HG02870 (cell line): ENCODE results near the gene ZCCHC17.
"Not testable (repeated sequence)": the region's sequence is repeated elsewhere in the genome, so short reads cannot be mapped to it uniquely, and the experiment has no call there.

Experiments
- ATAC-seq: cut with Tn5 transposase; IDR thresholded peaks from one replicate; pipeline ENCODE4 v1.9.1; 2021; ENCODE audit warnings: mild to moderate bottlenecking, moderate library complexity; ENCODE audit not compliant: unreplicated experiment

Gene ZCCHC17

DNA sequence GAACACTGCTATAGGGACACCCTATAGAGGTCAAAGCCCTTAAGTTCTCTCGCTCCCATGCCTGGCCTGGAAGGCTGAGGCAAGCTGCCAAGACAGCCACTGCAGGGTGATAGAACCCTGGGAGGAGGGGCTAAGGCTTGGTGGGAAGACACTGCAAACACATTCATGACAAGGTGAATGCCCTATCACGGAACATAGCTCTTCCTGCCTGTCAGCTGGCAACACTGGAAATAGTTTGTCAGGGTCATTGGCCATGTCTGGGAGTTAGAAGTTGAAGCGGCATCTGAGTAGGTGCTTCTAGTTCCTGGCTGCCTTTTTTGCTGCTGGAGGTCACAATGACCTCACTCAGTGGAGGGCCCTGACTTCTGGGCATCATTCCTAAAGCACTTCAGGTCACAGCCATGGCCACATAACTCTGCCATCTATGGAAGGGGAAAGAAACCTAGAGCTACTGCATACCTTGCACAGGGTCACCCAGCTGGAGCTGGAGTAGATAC is 71.8 kb downstream of the ZCCHC17 start:
- no peak for ATAC-seq

DNA sequence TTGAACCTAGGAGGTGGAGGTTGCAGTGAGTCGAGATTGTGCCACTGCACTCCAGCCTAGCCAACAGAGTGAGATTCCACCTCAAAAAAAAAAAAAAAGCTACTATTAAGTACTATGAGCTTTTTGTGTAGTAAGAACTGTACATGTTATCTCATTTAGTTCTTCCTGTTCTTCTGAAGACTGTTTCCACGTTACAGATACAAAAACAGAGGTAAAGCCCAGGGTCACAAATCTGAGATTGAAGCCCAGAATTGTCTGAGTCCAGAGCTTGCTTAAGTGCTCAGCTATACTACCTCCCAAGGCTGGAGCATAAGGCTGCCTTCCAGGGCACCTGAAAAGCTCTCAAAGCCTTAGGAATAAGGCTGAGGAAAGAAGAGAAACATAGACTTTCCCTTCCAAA is 73.2 kb downstream of the ZCCHC17 start:
- no peak for ATAC-seq

DNA sequence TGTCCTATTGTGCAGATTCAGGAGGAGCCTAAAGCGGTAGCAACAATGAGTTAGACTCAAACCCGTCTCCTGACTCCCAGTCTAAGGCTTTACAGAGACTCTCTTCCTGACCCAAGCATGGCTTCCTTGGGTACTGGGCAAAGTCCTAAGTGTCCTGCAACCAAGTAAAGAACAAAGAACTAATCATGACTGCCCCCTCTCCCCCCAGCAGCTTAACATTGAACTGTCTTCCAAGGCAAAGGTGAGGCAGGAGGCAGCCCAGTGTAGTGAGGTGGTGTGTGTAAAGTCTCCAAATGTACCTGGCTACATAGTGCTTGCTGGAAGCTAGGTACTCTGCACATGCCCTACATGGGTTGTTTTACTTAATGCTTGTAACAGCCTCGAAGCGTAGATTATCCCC is 73.7 kb downstream of the ZCCHC17 start:
- no peak for ATAC-seq

DNA sequence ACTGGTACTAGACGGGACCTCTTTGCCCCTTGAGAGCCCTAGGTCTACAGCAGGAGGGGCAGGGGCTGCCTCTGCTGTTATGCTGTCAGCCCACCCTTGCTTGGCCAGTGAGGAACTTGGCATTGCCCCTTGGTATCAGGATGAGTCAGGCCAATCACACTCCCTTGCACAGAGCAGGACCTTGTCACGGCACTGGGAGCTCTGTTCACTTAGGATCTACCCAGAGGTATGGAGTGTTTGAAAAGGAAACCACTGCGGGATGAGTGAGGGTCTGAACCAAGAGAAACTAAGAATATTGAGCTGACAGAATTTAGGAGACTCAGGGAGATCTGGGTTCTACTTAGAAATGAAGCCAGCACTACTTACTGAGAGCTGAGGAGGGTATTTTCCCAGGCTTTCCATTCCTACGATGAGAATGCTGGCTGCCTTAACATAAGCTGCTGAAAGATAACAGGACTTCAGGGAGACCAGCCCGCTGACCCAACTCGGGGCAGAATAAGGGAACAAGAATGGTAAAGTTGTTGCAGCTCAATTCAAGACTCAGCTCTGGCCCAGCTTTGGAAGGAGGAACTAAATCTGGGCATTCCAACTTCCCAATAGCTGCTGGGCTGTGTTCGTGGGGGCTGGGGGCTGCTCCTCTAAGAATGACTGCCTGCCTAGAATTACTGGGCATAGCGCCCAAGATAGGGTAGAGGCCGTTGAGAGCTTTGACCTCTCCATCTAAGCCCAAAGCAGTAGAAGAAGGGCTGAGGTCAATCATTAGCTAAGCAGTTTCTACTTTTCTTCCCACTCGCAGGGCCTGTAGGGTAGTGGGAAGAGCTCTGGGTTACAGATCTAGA is 74.5 kb downstream of the ZCCHC17 start:
- no peak for ATAC-seq

- ATAC-seq = no peak
Measured at GRCh38 chr1:31372051-31372450, 75.2 kb downstream of the ZCCHC17 start.

- no peak for ATAC-seq
Measured at GRCh38 chr1:31372751-31373055, 75.9 kb downstream of the ZCCHC17 start.

DNA sequence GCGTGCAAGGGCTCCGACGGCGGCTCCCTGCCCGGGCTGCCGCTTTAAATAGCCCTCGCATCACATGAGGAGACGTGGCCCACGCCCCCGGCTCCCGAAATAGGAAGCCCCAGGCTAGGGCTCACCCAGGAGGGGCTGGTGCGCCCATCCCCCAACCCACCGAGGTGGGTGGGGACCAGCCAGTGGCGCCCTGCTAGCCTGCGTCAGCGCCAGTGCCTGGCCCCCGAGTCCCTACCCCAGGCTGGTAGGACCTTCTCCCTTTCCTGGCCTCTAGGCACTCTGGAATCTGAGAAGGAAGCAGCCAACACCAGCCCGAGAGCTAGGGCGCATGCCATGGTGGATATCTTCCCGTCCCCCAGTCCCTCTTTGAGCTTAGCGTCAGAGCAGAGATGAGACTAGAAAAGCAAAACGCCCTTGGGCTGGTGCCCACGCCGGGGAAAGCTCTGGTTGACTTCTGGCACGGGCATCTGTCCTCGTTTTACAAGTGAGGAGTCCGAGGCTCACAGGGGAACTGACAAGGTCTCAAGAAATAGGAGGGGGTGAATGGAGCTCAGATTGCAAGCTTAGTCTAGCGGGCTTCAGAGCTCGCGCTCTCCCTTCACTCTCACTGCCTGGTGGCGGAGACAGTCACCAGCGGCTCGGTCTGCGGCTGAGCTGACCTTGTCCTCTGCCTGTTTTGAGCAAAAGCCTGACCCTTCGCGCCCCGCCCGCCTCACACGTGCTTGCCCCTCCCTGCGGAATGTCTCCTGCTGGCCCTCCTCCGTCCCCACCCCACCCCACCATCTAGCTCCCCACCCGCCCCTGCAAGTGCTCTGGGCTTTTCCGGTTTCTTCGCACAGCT is 76.4 kb downstream of the ZCCHC17 start, which contains the start of gene FABP3:
FABP3 (minus strand) TSS at position 21 of the 841 bp plus-strand sequence. CDS start 62 bp downstream, outside the sequence.
- no peak for ATAC-seq

DNA sequence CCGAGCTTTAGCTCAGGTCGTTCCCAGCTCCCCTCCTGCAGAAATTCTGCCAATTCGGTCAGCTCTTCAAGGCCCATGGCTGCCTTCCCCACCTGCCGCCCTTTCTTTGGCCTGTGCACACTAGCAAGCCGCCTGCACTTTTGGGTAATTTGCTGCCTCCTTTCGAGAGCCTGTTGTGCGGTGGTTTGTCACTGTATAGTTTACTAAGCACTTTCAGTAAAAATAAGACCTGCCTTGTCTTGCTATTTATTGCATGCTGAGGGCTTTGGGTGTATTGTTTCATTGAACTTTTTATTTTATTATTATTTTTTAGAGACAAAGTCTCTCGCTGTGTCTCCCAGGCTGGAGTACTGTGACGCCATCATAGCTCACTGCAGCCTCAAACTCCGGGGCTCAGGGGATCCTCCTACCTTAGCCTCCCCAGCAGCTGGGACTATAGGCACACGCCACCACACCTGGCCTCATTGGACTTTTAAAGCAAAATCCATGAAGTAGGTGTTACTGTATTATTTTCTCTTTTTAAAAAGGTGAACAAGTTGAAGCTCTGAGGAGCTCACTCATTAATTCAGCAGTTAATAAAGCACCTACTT is 77.2 kb downstream of the ZCCHC17 start:
- no peak for ATAC-seq

DNA sequence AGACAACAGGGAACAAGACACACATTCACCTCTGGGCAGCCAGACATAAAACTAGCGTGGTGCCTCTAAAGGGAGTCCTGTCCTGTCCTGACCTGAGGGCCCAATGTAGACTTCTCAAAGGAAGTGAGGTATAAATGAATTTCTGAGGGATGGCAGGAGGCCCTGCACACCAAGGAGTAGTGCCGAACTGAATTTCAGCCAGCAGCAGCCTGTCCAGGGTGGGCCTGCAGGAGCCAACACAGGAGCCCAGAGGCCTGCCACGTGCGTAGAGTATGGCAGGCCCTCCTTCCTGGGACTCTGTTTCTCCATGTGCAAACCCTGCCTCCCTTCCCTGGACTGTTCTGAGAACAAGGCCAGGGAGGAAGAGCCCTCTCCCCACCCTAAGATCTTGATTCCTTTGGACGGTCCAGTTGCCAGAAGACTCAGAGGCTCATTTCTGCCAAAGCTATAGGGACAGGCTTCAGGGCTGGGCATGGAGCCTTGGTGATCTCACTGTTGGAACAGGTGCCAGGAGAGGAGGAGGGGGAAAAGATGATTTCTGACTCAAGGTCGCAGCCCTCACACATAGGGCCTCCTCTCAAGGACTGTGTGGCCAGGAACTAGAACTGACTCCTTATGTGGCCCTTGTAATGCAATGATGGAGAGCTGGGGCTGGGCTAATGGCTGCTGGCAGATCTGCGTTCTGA is 77.8 kb downstream of the ZCCHC17 start:
- no peak for ATAC-seq

GRCh38 chr1:31376375-31377134 is 79.7 kb downstream of the ZCCHC17 start:
- no peak for ATAC-seq

DNA sequence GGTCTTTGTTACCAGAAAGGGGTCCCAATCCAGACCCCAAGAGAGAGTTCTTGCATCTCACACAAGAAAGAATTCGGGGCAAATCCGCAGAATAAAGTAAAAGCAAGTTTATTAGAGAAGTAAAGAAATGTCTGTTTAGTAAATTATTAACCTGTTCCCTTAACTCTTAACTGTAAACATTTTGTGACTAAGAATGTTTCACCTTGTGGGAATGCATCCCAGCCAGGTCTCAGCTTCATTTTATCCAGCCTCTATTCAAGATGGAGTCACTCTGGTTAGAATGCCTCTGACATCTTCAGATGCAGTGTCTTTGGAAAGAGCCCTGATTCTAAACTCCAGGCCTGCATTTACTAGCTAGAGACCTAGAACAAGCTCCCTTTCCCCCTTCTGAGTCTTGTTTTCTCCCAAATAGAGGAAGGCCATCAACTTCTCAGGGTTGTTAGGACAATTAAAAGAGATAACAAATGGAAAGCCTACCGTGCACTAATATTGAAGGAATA is 80.6 kb downstream of the ZCCHC17 start:
- ATAC-seq = no peak

DNA sequence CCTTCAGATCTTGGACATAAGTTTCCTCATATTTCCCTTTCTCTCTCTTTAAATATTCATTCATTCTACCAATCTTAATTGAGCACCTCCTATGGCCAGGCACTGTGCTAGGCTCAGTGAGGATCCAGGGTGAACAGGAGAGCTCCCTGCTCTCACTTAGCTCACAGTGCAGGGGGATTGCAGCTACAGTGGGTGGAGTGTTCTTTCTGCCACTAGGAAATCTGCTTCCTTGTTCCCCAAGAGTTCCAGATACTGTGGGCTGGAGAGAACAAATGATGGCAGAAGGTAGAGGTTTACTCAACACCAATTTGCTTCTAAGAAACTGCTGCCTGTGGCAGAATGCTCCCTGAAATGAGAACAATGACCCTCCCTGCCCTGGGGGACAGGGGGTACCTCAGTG is 81.2 kb downstream of the ZCCHC17 start:
- ATAC-seq = no peak

- no peak for ATAC-seq
Measured at GRCh38 chr1:31380181-31380580, 83.3 kb downstream of the ZCCHC17 start.

- no peak for ATAC-seq
Measured at GRCh38 chr1:31381394-31382294, 84.8 kb downstream of the ZCCHC17 start.

- ATAC-seq = no peak
Measured at GRCh38 chr1:31382379-31382989, 85.7 kb downstream of the ZCCHC17 start.

GRCh38 chr1:31383967-31384366 is 87.1 kb downstream of the ZCCHC17 start:
- no peak for ATAC-seq

GRCh38 chr1:31386576-31387243 is 89.9 kb downstream of the ZCCHC17 start:
- ATAC-seq = not testable (repeated sequence)

DNA sequence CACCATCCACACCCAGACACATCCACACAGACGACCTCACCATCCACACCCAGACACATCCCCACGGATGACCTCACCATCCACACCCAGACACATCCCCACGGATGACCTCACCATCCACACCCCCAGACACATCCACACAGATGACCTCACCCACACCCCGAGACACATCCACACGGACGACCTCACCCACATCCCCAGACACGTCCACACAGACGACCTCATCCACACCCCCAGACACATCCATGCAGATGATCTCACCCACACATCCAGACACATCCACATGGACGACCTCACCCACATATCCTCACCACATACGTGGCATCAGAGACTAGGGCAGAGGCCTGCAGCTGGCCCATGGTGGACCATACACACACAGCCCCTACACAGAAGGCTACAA is 90.8 kb downstream of the ZCCHC17 start:
- no peak for ATAC-seq
